ENCODE data around the gene TYROBP. TPM values are rescaled to one million over a fixed set of nuclear protein-coding genes. Genes with fewer than 3 reads are reported as not detected.

TYROBP gene
- total and polyA plus RNA-seq, 2 of the 4 experiments (the other 2 are of a cell fraction) = not detected

- no peak overlapping the region for H2AK5ac ChIP-seq (ENCODE audit: low read depth, low read length)
- no peak overlapping the region for H2BK5ac ChIP-seq (ENCODE audit: low read depth, low read length, poor library complexity, severe bottlenecking)
- H3K14ac ChIP-seq (replicated peaks; ENCODE audit: low read depth, low read length) = no peak overlapping the region
- no peak overlapping the region for H3K4me3 ChIP-seq (ENCODE audit: insufficient read depth, low read depth, low read length)
- dilution Hi-C loops (cut with HindIII; ENCODE audit: low sequenced_read_pairs, unreplicated experiment) = no loop called here
- TF ChIP-seq MXI1 (IDR thresholded peaks at IDR 0.05; ENCODE audit: borderline replicate concordance, low read depth, low read length) (no peak), BHLHE40 (IDR thresholded peaks at IDR 0.05; ENCODE audit: low read depth, low read length) (no peak), POLR2A (IDR thresholded peaks at IDR 0.05; ENCODE audit: low read depth, low read length) (no peak), FOS (IDR thresholded peaks at IDR 0.05; ENCODE audit: low read depth, low read length) (no peak), RCOR1 (IDR thresholded peaks at IDR 0.05; ENCODE audit: insufficient replicate concordance, low read length) (no peak), ELK1 (IDR thresholded peaks at IDR 0.05; ENCODE audit: borderline replicate concordance, low read depth, low read length) (no peak)
- no peaks in the 10 kb centered on the region for H3K9me1 ChIP-seq (ENCODE audit: insufficient read depth, low read length)
- intact Hi-C loops (cut with micrococcal nuclease) = no loop called here
- no peak overlapping the region for H2BK15ac ChIP-seq (ENCODE audit: low read depth, low read length)
- no peak overlapping the region for H2AK9ac ChIP-seq (replicated peaks; ENCODE audit: low read depth, low read length, poor library complexity)
- no peak overlapping the region for H3K18ac ChIP-seq (ENCODE audit: low read depth, low read length)
- H3K79me1 ChIP-seq (ENCODE audit: low read depth in 1 of 2, low read length in 2 of 2) = no peaks in the 10 kb centered on the region
- ATAC-seq (ENCODE audit: low read depth) = no peak
- no peak overlapping the region for H2AFZ ChIP-seq (replicated peaks; ENCODE audit: low read length, poor library complexity)
- no peak overlapping the region for H4K8ac ChIP-seq (ENCODE audit: low read depth in 2 of 2, low read length in 2 of 2)
- H3K27me3 ChIP-seq (ENCODE audit: control insufficient read depth, insufficient read depth, low read length) = peaks cover 58% of the 10 kb centered on the region
- no peak overlapping the region for H2BK20ac ChIP-seq (ENCODE audit: low read depth, low read length)
- no peak overlapping the region for H3K27ac ChIP-seq (ENCODE audit: insufficient read depth, low read length)
- WGBS, 2 experiments (ENCODE audit: extremely low coverage in 2 of 2, insufficient read length in 1 of 2) = 56% methylated on average over 8 of the region's 14 CpGs; no CpG with 5 or more reads in 1 of the 2 experiments
- H3K9ac ChIP-seq (ENCODE audit: low read depth, low read length) = no peak overlapping the region
- H3K4ac ChIP-seq (ENCODE audit: low read depth, low read length) = no peak overlapping the region
- H3K4me2 ChIP-seq (ENCODE audit: low read depth, low read length) = no peak overlapping the region
- H3K4me1 ChIP-seq (ENCODE audit: control insufficient read depth, insufficient read depth, low read length) = no peaks in the 10 kb centered on the region
- POLR2A ChIA-PET (ENCODE audit: unreplicated experiment) = no interaction called here
- H3K36me3 ChIP-seq (ENCODE audit: control insufficient read depth, insufficient read depth, low read length) = no peaks in the 10 kb centered on the region
- no peak overlapping the region for H4K91ac ChIP-seq (ENCODE audit: insufficient read depth, low read depth, low read length)
- H3K56ac ChIP-seq (ENCODE audit: extremely low read depth, insufficient read depth, low read length) = no peak overlapping the region
- no peak overlapping the region for H3K23ac ChIP-seq (ENCODE audit: low read depth, low read length)
- in situ Hi-C loops (cut with MboI; ENCODE audit: low sequenced_read_pairs) = no loop called here
- DNase-seq = no peak
- H2BK120ac ChIP-seq (ENCODE audit: low read depth, low read length) = no peak overlapping the region
- H4K20me1 ChIP-seq (ENCODE audit: insufficient read depth, low read length) = no peaks in the 10 kb centered on the region; the same call in 1 of the 2 replicates
- no peaks in the 10 kb centered on the region for H3K9me3 ChIP-seq (ENCODE audit: control insufficient read depth, insufficient read depth, low read length)
- H4K5ac ChIP-seq (ENCODE audit: low read depth, low read length) = no peak overlapping the region
- CTCF ChIA-PET = no interaction called here
- no TSS peak for BruUV-seq (replicated peaks)
Observed at GRCh38 chr19:35862528-35862927, 45.6 kb downstream of the TYROBP start.
